ENCODE data around the gene TTC7B.

TTC7B gene

GRCh38 chr14:90483571-90483974 lies 332.7 kb downstream of the TTC7B start:
- DNase-seq (ENCODE audit: insufficient read length, low spot score) (no peak), FAIRE-seq (no peak)

GRCh38 chr14:90483117-90483516 lies 333.1 kb downstream of the TTC7B start:
- DNase-seq (ENCODE audit: insufficient read length, low spot score) (no peak), FAIRE-seq (no peak)

DNA sequence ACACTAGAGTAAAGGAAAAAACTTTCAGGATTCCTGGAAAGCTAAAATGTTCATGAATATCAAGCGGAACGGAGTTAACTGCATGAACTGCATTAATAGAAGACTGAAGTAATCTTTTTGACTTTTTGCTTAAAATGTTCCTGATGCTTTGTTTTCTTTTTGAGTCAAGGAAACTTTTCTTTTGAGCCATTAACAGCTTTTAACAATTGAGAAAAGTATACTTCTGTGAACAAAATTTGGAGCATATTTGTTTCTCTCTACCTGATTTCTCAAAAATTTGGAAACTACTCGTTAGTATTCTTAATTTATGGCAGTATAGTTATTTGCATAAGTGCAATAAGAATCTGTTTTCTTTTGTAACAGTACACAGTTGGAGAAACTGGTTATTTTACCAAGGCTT lies 340.9 kb downstream of the TTC7B start:
- no peak for FAIRE-seq
- DNase-seq (ENCODE audit: insufficient read length, low spot score) = no peak
